Stomach (tissue), 4 donors: ENCODE results near the gene ASAP2.

Source experiments
- CTCF ChIP-seq, 7 experiments: fragments of 450-650 bp in 4 of 7; fragments of 200-600 bp in 3 of 7; sonication (generic) in 3 of 7; IDR thresholded peaks; one replicate each; pipeline ENCODE4 v1.5.1; 2016 to 2019; ENCODE audit warnings: antibody characterized with exemption in 7 of 7, control low read depth in 2 of 7, mild to moderate bottlenecking in 1 of 7
- EP300 ChIP-seq: sonication (generic); formaldehyde crosslinking; IDR thresholded peaks from one replicate; pipeline ENCODE4 v1.6.1; 2017; ENCODE audit warnings: antibody characterized with exemption

- TF ChIP-seq EP300 (no peak), CTCF (IDR thresholded peaks at IDR 0.05) (no peak)
Measured at GRCh38 chr2:9244985-9245544, 38.5 kb downstream of the ASAP2 start.
